ENCODE data around the gene GPR55. TPM values are rescaled to one million over a fixed set of nuclear protein-coding genes. Genes with fewer than 3 reads are reported as not detected.

Gene GPR55
- total and polyA plus RNA-seq, 2 of the 4 experiments (the other 2 are of a cell fraction) = 0.03 TPM; not detected in 1

- in situ Hi-C loops (cut with MboI; ENCODE audit: low sequenced_read_pairs) = no loop called here
- H2BK15ac ChIP-seq (ENCODE audit: low read depth, low read length) = no peak overlapping the region
- POLR2A ChIA-PET (ENCODE audit: unreplicated experiment) = no interaction called here
Observed at GRCh38 chr2:230927711-230928341, 2.8 kb upstream of the GPR55 start.

More at GRCh38 chr2:230927711-230928341, 2.8 kb upstream of the GPR55 start:
- no peak overlapping the region for H2BK20ac ChIP-seq (ENCODE audit: low read depth, low read length)
- H3K23ac ChIP-seq (ENCODE audit: low read depth, low read length) = no peak overlapping the region
- no peaks in the 10 kb centered on the region for H4K20me1 ChIP-seq (ENCODE audit: insufficient read depth, low read length)
- intact Hi-C loops (cut with micrococcal nuclease) (no loop called here), dilution Hi-C loops (cut with HindIII; ENCODE audit: low sequenced_read_pairs, unreplicated experiment) (no loop called here)
- no peak overlapping the region for H2AK5ac ChIP-seq (ENCODE audit: low read depth, low read length)
- H3K9ac ChIP-seq (ENCODE audit: low read depth, low read length) = no peak overlapping the region
- H3K27ac ChIP-seq (ENCODE audit: insufficient read depth, low read length) = no peak overlapping the region
- no peak overlapping the region for H3K4ac ChIP-seq (ENCODE audit: low read depth, low read length)
- no TSS peak for BruUV-seq (replicated peaks)
- DNase-seq = no peak
- H3K4me1 ChIP-seq (ENCODE audit: control insufficient read depth, insufficient read depth, low read length) = no peaks in the 10 kb centered on the region
- no peak overlapping the region for H3K14ac ChIP-seq (replicated peaks; ENCODE audit: low read depth, low read length)
- H3K9me1 ChIP-seq (ENCODE audit: insufficient read depth, low read length) = no peaks in the 10 kb centered on the region
- H4K5ac ChIP-seq (ENCODE audit: low read depth, low read length) = no peak overlapping the region
- 75% methylated on average over 3 of the region's 14 CpGs; no CpG with 5 or more reads in 1 of the 2 experiments for WGBS, 2 experiments (ENCODE audit: extremely low coverage in 2 of 2, insufficient read length in 1 of 2)
- no peak overlapping the region for H2AFZ ChIP-seq (replicated peaks; ENCODE audit: low read length, poor library complexity)
- peaks cover 37% of the 10 kb centered on the region for H3K27me3 ChIP-seq (ENCODE audit: control insufficient read depth, insufficient read depth, low read length)
- no peak overlapping the region for H2AK9ac ChIP-seq (replicated peaks; ENCODE audit: low read depth, low read length, poor library complexity)
- H3K79me1 ChIP-seq (ENCODE audit: low read depth in 1 of 2, low read length in 2 of 2) = no peaks in the 10 kb centered on the region
- no peak overlapping the region for H3K18ac ChIP-seq (ENCODE audit: low read depth, low read length)
- H4K91ac ChIP-seq (ENCODE audit: insufficient read depth, low read depth, low read length) = no peak overlapping the region
- no peak overlapping the region for H2BK120ac ChIP-seq (ENCODE audit: low read depth, low read length)
- TF ChIP-seq MAFK (IDR thresholded peaks at IDR 0.05; ENCODE audit: low read depth, low read length) (no peak), ELK1 (IDR thresholded peaks at IDR 0.05; ENCODE audit: borderline replicate concordance, low read depth, low read length) (no peak), RCOR1 (IDR thresholded peaks at IDR 0.05; ENCODE audit: insufficient replicate concordance, low read length) (no peak), CEBPB (IDR thresholded peaks at IDR 0.05; ENCODE audit: low read depth, low read length) (no peak), MXI1 (IDR thresholded peaks at IDR 0.05; ENCODE audit: borderline replicate concordance, low read depth, low read length) (no peak), BHLHE40 (IDR thresholded peaks at IDR 0.05; ENCODE audit: low read depth, low read length) (no peak), MAZ (IDR thresholded peaks at IDR 0.05; ENCODE audit: borderline replicate concordance, low read depth, low read length) (no peak), POLR2A (IDR thresholded peaks at IDR 0.05; ENCODE audit: low read depth, low read length) (no peak), USF2 (IDR thresholded peaks at IDR 0.05; ENCODE audit: low read depth, low read length) (no peak), NFE2L2 (IDR thresholded peaks at IDR 0.05; ENCODE audit: low read depth, low read length) (no peak), RAD21 (IDR thresholded peaks at IDR 0.05; ENCODE audit: low read length) (no peak), CTCF (conservative IDR thresholded peaks at IDR 0.05; ENCODE audit: low read depth, low read length) (no peak), CHD1 (IDR thresholded peaks at IDR 0.05; ENCODE audit: low read depth, low read length) (no peak), SMC3 (IDR thresholded peaks at IDR 0.05; ENCODE audit: low read depth, low read length) (no peak), FOS (IDR thresholded peaks at IDR 0.05; ENCODE audit: low read depth, low read length) (no peak), RFX5 (IDR thresholded peaks at IDR 0.05; ENCODE audit: low read depth, low read length) (no peak)
- H3K4me3 ChIP-seq (ENCODE audit: insufficient read depth, low read depth, low read length) = no peak overlapping the region
- H2BK5ac ChIP-seq (ENCODE audit: low read depth, low read length, poor library complexity, severe bottlenecking) = no peak overlapping the region
- H3K4me2 ChIP-seq (ENCODE audit: low read depth, low read length) = no peak overlapping the region
- no peak for ATAC-seq (ENCODE audit: low read depth)
- H3K9me3 ChIP-seq (ENCODE audit: control insufficient read depth, insufficient read depth, low read length) = no peaks in the 10 kb centered on the region
- no peaks in the 10 kb centered on the region for H3K36me3 ChIP-seq (ENCODE audit: control insufficient read depth, insufficient read depth, low read length)
- H4K8ac ChIP-seq (ENCODE audit: low read depth in 2 of 2, low read length in 2 of 2) = no peak overlapping the region
- CTCF ChIA-PET = interaction anchor here (1.3 kb wide), 1 partner anchor 60 kb away, joined by 3 read pairs; no protein-coding TSS in a partner anchor
- no peak overlapping the region for H3K56ac ChIP-seq (ENCODE audit: extremely low read depth, insufficient read depth, low read length)

Measured in IMR-90 (cell line).